Activated T-helper 17 cell treated with anti-CD3 and anti-CD28 coated beads, Interleukin-2, amount 50 U/mL, for 72 hours (primary cell): ENCODE measurements around the gene TTC39C. TPM values are rescaled to one million over a fixed set of nuclear protein-coding genes. Genes with fewer than 3 reads are reported as not detected.

Experiments used
- ATAC-seq: fragments of 150-1000 bp; cut with Tn5 transposase; replicated peaks from 2 replicates; pipeline ENCODE4 v1.10.0; 2021; ENCODE audit warnings: mild to moderate bottlenecking, moderate library complexity
- H3K27ac Mint-ChIP-seq: one replicate; pipeline ENCODE4 v1.8.0; 2022; ENCODE audit warnings: mixed read lengths
- H3K27me3 Mint-ChIP-seq: one replicate; pipeline ENCODE4 v1.8.0; 2022; ENCODE audit warnings: mixed read lengths
- H3K36me3 Mint-ChIP-seq: one replicate; pipeline ENCODE4 v1.8.0; 2022; ENCODE audit warnings: low read depth, mild to moderate bottlenecking, mixed read lengths
- H3K4me1 Mint-ChIP-seq: one replicate; pipeline ENCODE4 v1.8.0; 2022; ENCODE audit warnings: mixed read lengths
- H3K4me3 Mint-ChIP-seq: one replicate; pipeline ENCODE4 v1.8.0; 2022; ENCODE audit warnings: mild to moderate bottlenecking, mixed read lengths
- H3K9me3 Mint-ChIP-seq: one replicate; pipeline ENCODE4 v1.8.0; 2022; ENCODE audit warnings: mixed read lengths
- total RNA-seq, 2 donors: library from RNA; stranded (reverse); gene quantifications; one replicate each; pipeline ENCODE4 v1.2.3, GENCODE V29; 2022

The TTC39C gene
- 10 to 100 TPM; 59.6 to 76.7 TPM for total RNA-seq

GRCh38 chr18:24014062-24014985, at the start of gene TTC39C:
Gene TTC39C (plus strand): TSS chr18:24014754. CDS start chr18:24014872, 118 bp downstream.
- Mint-ChIP-seq H3K9me3 (no peaks in the 10 kb centered on the region), H3K4me3 (peak within 1 kb of the TSS; percentile 86), H3K4me1 (peaks cover 48% of the 10 kb centered on the region), H3K27me3 (no peaks in the 10 kb centered on the region), H3K36me3 (peaks cover 40% of the 10 kb centered on the region), H3K27ac (peak within 1 kb of the TSS; percentile 88)
- peak; percentile 61 for ATAC-seq

GRCh38 chr18:23966909-23967308, 47.6 kb upstream of the TTC39C start:
- Mint-ChIP-seq H3K27me3 (no peaks in the 10 kb centered on the region), H3K9me3 (no peaks in the 10 kb centered on the region), H3K36me3 (no peaks in the 10 kb centered on the region), H3K27ac (no peak overlapping the region), H3K4me1 (peaks cover 53% of the 10 kb centered on the region), H3K4me3 (peak overlapping the region; percentile 52)
- ATAC-seq: no peak

GRCh38 chr18:23967321-23968089, 47.0 kb upstream of the TTC39C start:
- no peak overlapping the region for H3K27ac Mint-ChIP-seq
- no peaks in the 10 kb centered on the region for H3K9me3 Mint-ChIP-seq

GRCh38 chr18:23968638-23969604, 45.6 kb upstream of the TTC39C start:
- no peaks in the 10 kb centered on the region for H3K9me3 Mint-ChIP-seq
- ATAC-seq: no peak
- no peaks in the 10 kb centered on the region for H3K36me3 Mint-ChIP-seq
- H3K27ac Mint-ChIP-seq: no peak overlapping the region
- no peaks in the 10 kb centered on the region for H3K27me3 Mint-ChIP-seq
- peaks cover 67% of the 10 kb centered on the region for H3K4me1 Mint-ChIP-seq
- peak overlapping the region; percentile 52 for H3K4me3 Mint-ChIP-seq

More at GRCh38 chr18:23967321-23968089, 47.0 kb upstream of the TTC39C start:
- peaks cover 58% of the 10 kb centered on the region for H3K4me1 Mint-ChIP-seq
- H3K4me3 Mint-ChIP-seq: peak overlapping the region; percentile 52
- H3K36me3 Mint-ChIP-seq: no peaks in the 10 kb centered on the region
- H3K27me3 Mint-ChIP-seq: no peaks in the 10 kb centered on the region
- peak; percentile 70 for ATAC-seq

GRCh38 chr18:23969664-23970063, 44.9 kb upstream of the TTC39C start:
- ATAC-seq: no peak
- Mint-ChIP-seq H3K36me3 (no peaks in the 10 kb centered on the region), H3K4me1 (peaks cover 67% of the 10 kb centered on the region), H3K4me3 (peak overlapping the region; percentile 63), H3K27me3 (no peaks in the 10 kb centered on the region), H3K27ac (peak overlapping the region; percentile 87), H3K9me3 (no peaks in the 10 kb centered on the region)

- peak overlapping the region; percentile 63 for H3K4me3 Mint-ChIP-seq
- no peaks in the 10 kb centered on the region for H3K27me3 Mint-ChIP-seq
- H3K9me3 Mint-ChIP-seq: no peaks in the 10 kb centered on the region
- H3K4me1 Mint-ChIP-seq: peaks cover 63% of the 10 kb centered on the region
- H3K36me3 Mint-ChIP-seq: no peaks in the 10 kb centered on the region
- ATAC-seq: peak; percentile 58
- H3K27ac Mint-ChIP-seq: peak overlapping the region; percentile 87
Measured at GRCh38 chr18:23970161-23971096, 44.1 kb upstream of the TTC39C start.

GRCh38 chr18:23971097-23971440, 43.5 kb upstream of the TTC39C start:
- ATAC-seq: no peak
- Mint-ChIP-seq H3K27ac (peak overlapping the region; percentile 87), H3K4me1 (peaks cover 58% of the 10 kb centered on the region), H3K9me3 (no peaks in the 10 kb centered on the region), H3K4me3 (peak overlapping the region; percentile 63), H3K27me3 (no peaks in the 10 kb centered on the region), H3K36me3 (no peaks in the 10 kb centered on the region)

- no peak for ATAC-seq
- Mint-ChIP-seq H3K9me3 (no peaks in the 10 kb centered on the region), H3K27ac (peak overlapping the region; percentile 80), H3K4me3 (peak overlapping the region; percentile 63), H3K36me3 (no peaks in the 10 kb centered on the region), H3K27me3 (no peaks in the 10 kb centered on the region), H3K4me1 (peaks cover 62% of the 10 kb centered on the region)
Measured at GRCh38 chr18:23971666-23972230, 42.8 kb upstream of the TTC39C start.

GRCh38 chr18:23972453-23972852, 42.1 kb upstream of the TTC39C start:
- Mint-ChIP-seq H3K27ac (peak overlapping the region; percentile 80), H3K9me3 (peaks cover 5% of the 10 kb centered on the region), H3K36me3 (no peaks in the 10 kb centered on the region), H3K27me3 (no peaks in the 10 kb centered on the region), H3K4me1 (peaks cover 59% of the 10 kb centered on the region), H3K4me3 (peak overlapping the region; percentile 63)
- ATAC-seq: peak; percentile 89

- no peak overlapping the region for H3K27ac Mint-ChIP-seq
- ATAC-seq: no peak
- H3K9me3 Mint-ChIP-seq: peaks cover 5% of the 10 kb centered on the region
- H3K27me3 Mint-ChIP-seq: no peaks in the 10 kb centered on the region
- peaks cover 31% of the 10 kb centered on the region for H3K4me1 Mint-ChIP-seq
- no peaks in the 10 kb centered on the region for H3K36me3 Mint-ChIP-seq
- no peak overlapping the region for H3K4me3 Mint-ChIP-seq
Measured at GRCh38 chr18:23977103-23977502, 37.5 kb upstream of the TTC39C start.

- ATAC-seq: peak; percentile 59
- no peak overlapping the region for H3K27ac Mint-ChIP-seq
- no peaks in the 10 kb centered on the region for H3K36me3 Mint-ChIP-seq
- no peaks in the 10 kb centered on the region for H3K27me3 Mint-ChIP-seq
- H3K9me3 Mint-ChIP-seq: peaks cover 5% of the 10 kb centered on the region
- peaks cover 29% of the 10 kb centered on the region for H3K4me1 Mint-ChIP-seq
- peak overlapping the region; percentile 43 for H3K4me3 Mint-ChIP-seq
Measured at GRCh38 chr18:23977719-23978483, 36.7 kb upstream of the TTC39C start.

- ATAC-seq: no peak
- Mint-ChIP-seq H3K4me1 (peaks cover 32% of the 10 kb centered on the region), H3K4me3 (no peak overlapping the region), H3K27me3 (no peaks in the 10 kb centered on the region), H3K9me3 (peaks cover 5% of the 10 kb centered on the region), H3K36me3 (no peaks in the 10 kb centered on the region), H3K27ac (no peak overlapping the region)
Measured at GRCh38 chr18:23981369-23981980, 33.1 kb upstream of the TTC39C start.
